GM21825 (cell line): ENCODE measurements around the gene RMRP.

Experiments
- ATAC-seq: cut with Tn5 transposase; IDR thresholded peaks from one replicate; pipeline ENCODE4 v1.9.1; 2021; ENCODE audit warnings: mild to moderate bottlenecking, moderate library complexity; ENCODE audit not compliant: unreplicated experiment

The RMRP gene

DNA sequence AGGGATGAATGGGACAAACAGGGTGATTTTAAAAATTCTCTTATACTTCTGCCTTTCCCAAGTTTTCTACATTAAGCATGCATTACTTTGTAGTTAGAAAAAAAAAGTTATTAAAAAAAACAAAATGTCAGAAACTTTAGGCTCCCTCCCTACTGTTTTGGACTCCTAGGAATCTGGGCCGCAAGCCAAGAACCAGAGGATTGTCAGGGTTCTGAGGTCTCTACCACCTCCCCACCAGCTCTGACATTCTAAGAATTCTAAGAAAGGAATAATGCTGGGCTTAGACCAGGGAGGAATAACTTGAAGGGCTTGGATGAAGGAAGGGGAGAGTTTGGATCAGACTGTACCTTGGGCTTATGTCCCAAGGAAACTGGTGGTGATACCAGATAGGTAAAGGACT, 8.2 kb upstream of the RMRP start:
- no peak for ATAC-seq

DNA sequence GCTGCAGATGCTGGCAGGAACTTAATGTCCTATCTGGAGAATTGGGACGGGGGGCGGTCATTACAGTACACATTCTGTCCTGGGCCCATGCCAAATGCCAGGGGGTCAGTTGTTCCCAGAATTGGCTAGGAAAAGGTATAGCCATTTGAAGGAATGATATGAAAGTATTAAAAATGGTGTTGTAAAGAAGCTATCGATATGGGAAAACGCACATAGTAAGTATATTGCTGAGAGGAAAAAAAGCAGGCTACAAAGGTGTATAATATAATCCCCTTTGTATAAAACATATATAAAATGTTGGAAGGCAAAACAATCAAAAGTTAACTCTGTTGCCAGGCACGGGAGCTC, 7.6 kb upstream of the RMRP start:
- ATAC-seq, result no peak

DNA sequence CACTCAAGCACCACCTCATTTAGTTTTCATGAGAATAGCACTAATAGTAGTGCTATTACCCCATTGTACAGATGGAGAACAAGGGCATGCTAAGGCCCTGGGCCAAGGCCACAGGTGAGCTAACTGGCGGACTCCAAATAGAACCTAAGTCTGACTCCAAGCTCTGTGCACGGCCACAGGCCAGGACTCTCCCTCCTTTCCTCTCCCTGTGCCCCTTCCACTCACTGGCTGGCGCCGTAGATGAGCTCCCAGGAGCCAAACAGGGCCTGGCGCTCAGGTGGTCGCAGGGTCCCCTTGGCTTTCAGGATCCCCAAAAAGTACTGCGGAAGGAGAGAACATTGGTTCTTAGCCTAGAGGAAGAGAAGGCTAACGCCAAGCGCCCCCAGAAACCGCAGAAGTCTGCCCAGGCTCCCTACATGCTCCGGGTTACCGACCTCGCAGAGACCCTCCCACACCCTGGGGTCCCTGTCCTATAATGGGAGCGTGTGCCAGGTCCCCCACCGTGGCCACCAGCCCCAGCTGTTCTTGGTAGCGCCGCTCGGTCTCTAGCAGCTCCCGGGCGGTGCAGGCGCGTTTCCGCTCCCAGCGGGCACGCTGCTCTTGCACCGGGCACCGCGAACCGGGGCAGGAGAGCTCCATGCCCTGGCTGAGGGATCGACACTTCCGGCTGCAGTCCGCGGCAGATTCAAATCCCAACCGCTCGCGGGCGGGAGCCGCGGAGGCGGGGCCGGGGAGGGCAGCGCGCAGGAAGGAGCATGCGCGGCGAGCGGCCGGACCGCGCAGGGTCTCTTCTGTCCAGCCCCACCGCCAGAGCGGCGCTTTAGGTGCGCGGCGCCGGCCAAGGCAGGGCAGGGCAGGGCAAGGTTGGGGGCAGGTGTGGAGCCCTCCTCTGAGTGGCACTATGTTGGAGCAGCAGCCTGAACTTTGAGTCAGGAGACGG, 7.0 kb upstream of the RMRP start, which contains the start of gene ARHGEF39:
TSS of gene ARHGEF39 (minus strand) at position 665 of the 940 bp plus-strand sequence. CDS start at position 639, 26 bp downstream.
- ATAC-seq, result peak; percentile 67

GRCh38 chr9:35662437-35662836, 4.6 kb upstream of the RMRP start:
- no peak for ATAC-seq

- ATAC-seq, result no peak
Observed at GRCh38 chr9:35661756-35662350, 4.0 kb upstream of the RMRP start.

DNA sequence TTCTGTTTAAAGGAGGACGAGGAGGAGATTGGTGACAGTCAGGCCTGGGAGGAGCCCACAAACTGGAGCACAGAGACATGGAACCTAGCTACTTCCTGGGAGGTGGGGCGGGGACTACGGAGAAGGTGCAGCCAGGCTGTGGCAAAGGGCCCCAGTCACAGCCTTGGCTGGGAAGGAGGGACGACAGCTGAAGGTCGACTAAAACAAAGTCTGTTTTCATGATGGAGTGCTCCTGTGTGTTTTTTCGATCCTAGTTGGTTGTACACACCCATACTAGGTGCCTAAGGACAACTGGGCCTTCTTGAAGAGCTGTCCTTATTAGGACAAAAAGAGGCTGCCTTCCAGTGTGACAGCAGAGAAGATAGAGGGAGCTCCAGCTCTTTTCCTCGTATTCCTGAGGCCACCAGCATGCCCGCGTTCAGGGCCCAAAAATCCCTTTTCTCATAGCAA, 3.2 kb upstream of the RMRP start:
- no peak for ATAC-seq

DNA sequence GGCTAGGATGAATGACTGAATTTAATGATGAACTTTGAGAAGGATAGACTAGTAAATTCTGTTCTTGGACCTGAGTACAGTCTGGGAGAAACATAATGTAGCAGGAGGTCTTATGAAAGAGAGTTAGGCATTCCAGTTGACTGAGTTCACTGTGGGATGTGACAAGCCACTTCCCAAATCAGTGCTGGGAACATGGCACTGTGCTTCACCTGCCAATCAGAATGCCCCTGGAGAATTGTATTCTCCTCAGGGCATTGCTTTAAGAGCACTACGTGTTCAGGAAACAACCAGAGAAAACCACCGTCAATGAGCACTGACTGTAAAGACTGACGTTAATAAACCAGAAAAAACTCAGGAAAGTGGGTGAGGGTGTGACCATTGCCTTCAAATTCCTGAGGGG, 1.5 kb upstream of the RMRP start:
- ATAC-seq, result no peak

- ATAC-seq, result no peak
Observed at GRCh38 chr9:35658968-35659220, 1.1 kb upstream of the RMRP start.

- peak; percentile 48 for ATAC-seq
Observed at GRCh38 chr9:35658137-35658967, 533 bp upstream of the RMRP start, which contains the start of gene CCDC107. Gene CCDC107 (plus strand): TSS chr9:35658292. CDS start chr9:35658380, 88 bp downstream.

GRCh38 chr9:35656831-35657545, 831 bp downstream of the RMRP start:
- ATAC-seq, result no peak

DNA sequence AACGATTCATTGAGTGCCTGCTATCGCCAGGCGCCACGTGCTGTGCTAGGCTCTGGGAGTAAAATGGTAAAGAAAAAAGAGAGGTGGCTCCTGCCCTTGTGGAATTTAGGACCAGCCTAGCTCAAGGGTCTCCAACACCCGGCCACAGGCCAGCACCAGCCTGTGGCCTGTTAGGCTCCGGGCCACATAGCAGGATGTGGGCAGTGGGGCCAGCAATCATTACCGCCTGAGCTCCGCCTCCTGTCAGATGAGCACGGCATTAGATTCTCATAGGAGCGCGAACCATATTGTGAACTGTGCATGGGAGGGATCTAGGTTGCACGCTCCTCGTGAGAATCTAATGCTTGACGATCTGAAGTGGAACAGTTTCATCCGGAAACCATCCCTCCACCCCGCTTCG, 1.5 kb downstream of the RMRP start:
- ATAC-seq, result no peak

- no peak for ATAC-seq
Observed at GRCh38 chr9:35653611-35654010, 4.2 kb downstream of the RMRP start.

GRCh38 chr9:35652829-35653209, 5.0 kb downstream of the RMRP start:
- no peak for ATAC-seq

DNA sequence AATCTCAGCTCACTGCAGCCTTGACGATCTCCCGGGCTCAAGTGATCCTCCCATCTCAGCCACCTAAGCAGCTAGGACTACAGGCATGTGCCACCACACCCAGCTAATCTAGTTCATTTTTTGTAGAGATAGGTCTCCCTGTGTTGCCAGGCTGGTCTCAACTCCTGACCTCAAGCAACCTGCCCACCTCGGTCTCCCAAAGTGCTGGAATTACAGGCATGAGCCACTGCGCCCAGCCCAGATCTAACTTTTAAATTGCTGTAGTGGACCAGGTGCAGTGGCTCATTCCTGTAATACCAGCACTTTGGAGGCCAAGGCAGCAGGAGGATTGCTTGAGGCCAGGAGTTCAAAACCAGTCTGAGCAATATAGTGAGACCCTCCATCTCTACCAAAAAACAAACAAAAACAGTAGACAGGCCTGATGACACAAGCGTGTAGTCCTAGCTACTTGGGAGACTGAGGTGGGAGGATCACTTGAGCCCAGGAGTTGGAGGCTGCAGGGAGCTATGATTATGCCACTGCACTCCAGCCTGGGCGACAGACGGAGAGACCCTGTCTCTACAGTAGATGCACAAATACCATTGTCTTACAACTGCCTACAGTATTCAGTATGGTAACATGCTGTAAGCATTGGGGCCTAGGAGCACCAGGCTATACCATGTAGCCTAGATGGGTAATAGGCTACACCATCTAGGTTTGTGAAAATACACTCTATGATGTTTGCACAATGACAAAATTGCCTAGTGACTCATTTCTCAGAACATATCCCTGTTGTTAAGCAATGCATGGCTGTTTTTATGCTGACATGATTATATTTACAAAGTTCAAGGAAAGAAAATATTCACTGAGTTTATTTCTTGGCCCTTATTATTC, 5.6 kb downstream of the RMRP start:
- no peak for ATAC-seq

- no peak for ATAC-seq
Observed at GRCh38 chr9:35650341-35651158, 7.3 kb downstream of the RMRP start, which contains the start of gene SIT1. Gene SIT1 (minus strand): TSS chr9:35650931. CDS start chr9:35650853, 78 bp downstream.

- ATAC-seq, result no peak
Observed at GRCh38 chr9:35649431-35650340, 8.1 kb downstream of the RMRP start.

DNA sequence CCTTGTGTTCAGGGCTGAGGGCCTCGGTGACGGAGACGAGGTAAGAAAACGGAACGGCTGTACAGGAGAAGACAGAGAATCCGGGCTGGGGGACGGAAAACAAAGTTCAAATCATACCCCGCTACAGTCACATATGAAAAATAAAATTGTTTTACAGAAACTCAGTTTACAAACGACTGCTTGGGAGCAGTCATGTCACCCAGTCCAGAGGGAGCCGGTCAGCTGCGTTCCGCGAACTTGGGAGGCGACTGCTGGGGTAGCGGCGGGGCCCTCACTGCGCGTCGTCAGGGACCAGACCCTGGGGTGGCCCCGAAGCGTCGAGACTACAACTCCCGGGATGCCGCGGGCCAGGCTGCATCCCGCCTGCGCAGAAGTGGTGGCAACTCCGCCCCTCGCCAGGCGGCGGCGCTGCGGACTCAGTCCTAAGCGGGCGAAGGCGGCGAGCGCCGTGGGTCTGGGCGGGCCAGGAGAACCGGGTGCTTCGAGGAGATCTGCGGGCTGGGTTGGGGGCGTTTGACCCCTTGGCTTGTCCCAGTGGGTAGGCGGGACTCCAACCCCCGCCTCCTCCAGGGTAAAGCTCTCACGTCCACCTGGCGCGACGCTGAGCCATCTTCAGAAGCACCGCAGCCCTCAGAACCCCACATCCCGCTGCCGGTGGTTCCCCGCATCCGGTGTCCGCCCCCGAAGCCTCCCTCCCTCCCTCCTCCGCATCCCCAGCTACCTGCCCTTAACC, 11.1 kb downstream of the RMRP start:
- peak; percentile 85 for ATAC-seq
